HepG2 (cell line): ENCODE results near the gene NET1. TPM values are rescaled to one million over a fixed set of nuclear protein-coding genes. Genes with fewer than 3 reads are reported as not detected.

Experiments used
- CBX1 ChIP-seq: IDR thresholded peaks from one replicate; pipeline ENCODE4 v1.6.1; 2016; ENCODE audit warnings: antibody characterized with exemption, low read depth
- MIXL1 ChIP-seq: IDR thresholded peaks from 2 replicates; pipeline ENCODE4 v1.6.1; 2016
- MYC ChIP-seq: sonication (generic); formaldehyde crosslinking; IDR thresholded peaks from 2 replicates; pipeline ENCODE4 v1.9.0; 2021; ENCODE audit warnings: missing genetic modification reagents, borderline replicate concordance
- RBM39 ChIP-seq: fragments of 200-400 bp; formaldehyde crosslinking; IDR thresholded peaks from one replicate; pipeline ENCODE4 v1.6.1; 2018; ENCODE audit warnings: antibody characterized with exemption, mild to moderate bottlenecking, low read depth, low read length; ENCODE audit not compliant: poor library complexity, severe bottlenecking
- SP2 ChIP-seq: sonication (generic); formaldehyde crosslinking; IDR thresholded peaks from 2 replicates; pipeline ENCODE4 v1.5.1; 2020; ENCODE audit warnings: mild to moderate bottlenecking, missing genetic modification reagents
- TRIM24 ChIP-seq: sonication (generic); formaldehyde crosslinking; IDR thresholded peaks from 2 replicates; pipeline ENCODE4 v1.8.0; 2022; ENCODE audit warnings: mild to moderate bottlenecking, missing genetic modification reagents
- ZNF460 ChIP-seq: sonication (generic); formaldehyde crosslinking; IDR thresholded peaks from 2 replicates; pipeline ENCODE4 v1.5.1; 2020; ENCODE audit warnings: missing genetic modification reagents, mild to moderate bottlenecking, borderline replicate concordance
- ZNF546 ChIP-seq: sonication (generic); formaldehyde crosslinking; conservative IDR thresholded peaks from 2 replicates; pipeline ENCODE4 v1.8.1; 2023; ENCODE audit warnings: mild to moderate bottlenecking, missing genetic modification reagents
- ZSCAN30 ChIP-seq: sonication (generic); formaldehyde crosslinking; IDR thresholded peaks from 2 replicates; pipeline ENCODE4 v1.5.0; 2020; ENCODE audit warnings: mild to moderate bottlenecking, missing genetic modification reagents
- polyA plus RNA-seq, 8 experiments: library from polyadenylated mRNA; depleted of rRNA in 3 of 8; stranded (reverse) in 7 of 8; unstranded in 1 of 8; fragments of >200 nt; fragmentation: Illumina TruSeq in 4 of 8; extraction: Trizol in 4 of 8; gene quantifications; 2 replicates each; pipeline versions ENCODE4 v1.2.1 to v1.2.3, GENCODE V29; 2011 to 2016; ENCODE audit warnings: low read depth in 4 of 8, missing spikeins in 1 of 8, mixed read lengths in 1 of 8; ENCODE audit not compliant: insufficient read depth in 1 of 8
- total RNA-seq, 5 experiments: library from RNA; depleted of rRNA; stranded (reverse); fragments of >200 nt; fragmentation: Illumina TruSeq; extraction: Trizol; gene quantifications; 2 replicates each; pipeline ENCODE4 v1.2.3, GENCODE V29; 2016; ENCODE audit warnings: low read depth in 1 of 5
- TF ChIP-seq, protein P1 (sequence below): sonication (generic); formaldehyde crosslinking; conservative IDR thresholded peaks from 2 replicates; pipeline ENCODE4 v1.8.0; 2022; ENCODE audit warnings: mild to moderate bottlenecking, moderate library complexity, missing genetic modification reagents
- TF ChIP-seq, protein P2 (sequence below): sonication (generic); formaldehyde crosslinking; IDR thresholded peaks from 2 replicates; pipeline ENCODE4 v1.4.0; 2020; ENCODE audit warnings: missing genetic modification reagents, mild to moderate bottlenecking, borderline replicate concordance
- TF ChIP-seq, protein P3 (sequence below): sonication (generic); formaldehyde crosslinking; IDR thresholded peaks from 2 replicates; pipeline ENCODE4 v1.8.1; 2022; ENCODE audit warnings: low read depth, mild to moderate bottlenecking, missing genetic modification reagents
- TF ChIP-seq, protein P4 (sequence below): sonication (generic); formaldehyde crosslinking; IDR thresholded peaks from 2 replicates; pipeline ENCODE4 v1.4.0; 2020; ENCODE audit warnings: missing genetic modification reagents
- TF ChIP-seq, protein P5 (sequence below): sonication (generic); formaldehyde crosslinking; IDR thresholded peaks from 2 replicates; pipeline ENCODE4 v1.9.0; 2021; ENCODE audit warnings: mild to moderate bottlenecking, missing genetic modification reagents

NET1 gene
- total and polyA plus RNA-seq, 2 of the 13 experiments (the other 11 are each of a cell fraction or from before 2014, with no cell fraction given): 48.1 to 65.8 TPM

DNA sequence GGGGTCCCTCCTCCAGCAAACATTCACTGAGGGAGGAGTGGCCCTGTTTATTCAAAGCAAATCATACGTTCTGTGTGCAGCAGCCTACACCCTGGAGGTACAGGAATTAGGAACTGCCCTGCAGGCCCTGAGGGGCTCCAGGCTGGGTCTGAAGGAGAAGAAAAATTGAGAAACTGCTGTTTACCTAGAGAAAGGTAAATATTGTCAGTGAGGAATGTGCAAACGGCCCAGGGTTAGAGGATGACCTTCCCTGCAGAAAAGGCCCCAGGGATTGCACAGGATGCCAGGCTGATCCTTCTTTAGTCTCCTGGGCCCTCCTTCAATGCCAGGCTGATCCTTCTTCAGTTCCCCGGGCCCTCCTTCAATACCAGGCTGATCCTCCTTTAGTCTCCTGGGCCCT lies 81.3 kb downstream of the NET1 start (continued):
- no peak for TF ChIP-seq CBX1
- no peak for TF ChIP-seq RBM39
- no peak for TF ChIP-seq ZSCAN30 (CRISPR knock-in tag)
- no peak for TF ChIP-seq MYC
- TF ChIP-seq, protein P1, sequence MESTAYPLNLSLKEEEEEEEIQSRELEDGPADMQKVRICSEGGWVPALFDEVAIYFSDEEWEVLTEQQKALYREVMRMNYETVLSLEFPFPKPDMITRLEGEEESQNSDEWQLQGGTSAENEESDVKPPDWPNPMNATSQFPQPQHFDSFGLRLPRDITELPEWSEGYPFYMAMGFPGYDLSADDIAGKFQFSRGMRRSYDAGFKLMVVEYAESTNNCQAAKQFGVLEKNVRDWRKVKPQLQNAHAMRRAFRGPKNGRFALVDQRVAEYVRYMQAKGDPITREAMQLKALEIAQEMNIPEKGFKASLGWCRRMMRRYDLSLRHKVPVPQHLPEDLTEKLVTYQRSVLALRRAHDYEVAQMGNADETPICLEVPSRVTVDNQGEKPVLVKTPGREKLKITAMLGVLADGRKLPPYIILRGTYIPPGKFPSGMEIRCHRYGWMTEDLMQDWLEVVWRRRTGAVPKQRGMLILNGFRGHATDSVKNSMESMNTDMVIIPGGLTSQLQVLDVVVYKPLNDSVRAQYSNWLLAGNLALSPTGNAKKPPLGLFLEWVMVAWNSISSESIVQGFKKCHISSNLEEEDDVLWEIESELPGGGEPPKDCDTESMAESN (CRISPR knock-in tag): no peak
- TF ChIP-seq MIXL1 (CRISPR knock-in tag): no peak
- TF ChIP-seq TRIM24: no peak
- TF ChIP-seq ZNF546 (CRISPR knock-in tag): no peak
- TF ChIP-seq, protein P2, sequence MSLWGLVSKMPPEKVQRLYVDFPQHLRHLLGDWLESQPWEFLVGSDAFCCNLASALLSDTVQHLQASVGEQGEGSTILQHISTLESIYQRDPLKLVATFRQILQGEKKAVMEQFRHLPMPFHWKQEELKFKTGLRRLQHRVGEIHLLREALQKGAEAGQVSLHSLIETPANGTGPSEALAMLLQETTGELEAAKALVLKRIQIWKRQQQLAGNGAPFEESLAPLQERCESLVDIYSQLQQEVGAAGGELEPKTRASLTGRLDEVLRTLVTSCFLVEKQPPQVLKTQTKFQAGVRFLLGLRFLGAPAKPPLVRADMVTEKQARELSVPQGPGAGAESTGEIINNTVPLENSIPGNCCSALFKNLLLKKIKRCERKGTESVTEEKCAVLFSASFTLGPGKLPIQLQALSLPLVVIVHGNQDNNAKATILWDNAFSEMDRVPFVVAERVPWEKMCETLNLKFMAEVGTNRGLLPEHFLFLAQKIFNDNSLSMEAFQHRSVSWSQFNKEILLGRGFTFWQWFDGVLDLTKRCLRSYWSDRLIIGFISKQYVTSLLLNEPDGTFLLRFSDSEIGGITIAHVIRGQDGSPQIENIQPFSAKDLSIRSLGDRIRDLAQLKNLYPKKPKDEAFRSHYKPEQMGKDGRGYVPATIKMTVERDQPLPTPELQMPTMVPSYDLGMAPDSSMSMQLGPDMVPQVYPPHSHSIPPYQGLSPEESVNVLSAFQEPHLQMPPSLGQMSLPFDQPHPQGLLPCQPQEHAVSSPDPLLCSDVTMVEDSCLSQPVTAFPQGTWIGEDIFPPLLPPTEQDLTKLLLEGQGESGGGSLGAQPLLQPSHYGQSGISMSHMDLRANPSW (CRISPR knock-in tag): no peak
- TF ChIP-seq ZNF460 (CRISPR knock-in tag): no peak
- no peak for TF ChIP-seq SP2 (CRISPR knock-in tag)
- TF ChIP-seq, protein P3, sequence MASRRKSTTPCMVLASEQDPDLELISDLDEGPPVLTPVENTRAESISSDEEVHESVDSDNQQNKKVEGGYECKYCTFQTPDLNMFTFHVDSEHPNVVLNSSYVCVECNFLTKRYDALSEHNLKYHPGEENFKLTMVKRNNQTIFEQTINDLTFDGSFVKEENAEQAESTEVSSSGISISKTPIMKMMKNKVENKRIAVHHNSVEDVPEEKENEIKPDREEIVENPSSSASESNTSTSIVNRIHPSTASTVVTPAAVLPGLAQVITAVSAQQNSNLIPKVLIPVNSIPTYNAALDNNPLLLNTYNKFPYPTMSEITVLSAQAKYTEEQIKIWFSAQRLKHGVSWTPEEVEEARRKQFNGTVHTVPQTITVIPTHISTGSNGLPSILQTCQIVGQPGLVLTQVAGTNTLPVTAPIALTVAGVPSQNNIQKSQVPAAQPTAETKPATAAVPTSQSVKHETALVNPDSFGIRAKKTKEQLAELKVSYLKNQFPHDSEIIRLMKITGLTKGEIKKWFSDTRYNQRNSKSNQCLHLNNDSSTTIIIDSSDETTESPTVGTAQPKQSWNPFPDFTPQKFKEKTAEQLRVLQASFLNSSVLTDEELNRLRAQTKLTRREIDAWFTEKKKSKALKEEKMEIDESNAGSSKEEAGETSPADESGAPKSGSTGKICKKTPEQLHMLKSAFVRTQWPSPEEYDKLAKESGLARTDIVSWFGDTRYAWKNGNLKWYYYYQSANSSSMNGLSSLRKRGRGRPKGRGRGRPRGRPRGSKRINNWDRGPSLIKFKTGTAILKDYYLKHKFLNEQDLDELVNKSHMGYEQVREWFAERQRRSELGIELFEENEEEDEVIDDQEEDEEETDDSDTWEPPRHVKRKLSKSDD: no peak
- TF ChIP-seq, protein P4, sequence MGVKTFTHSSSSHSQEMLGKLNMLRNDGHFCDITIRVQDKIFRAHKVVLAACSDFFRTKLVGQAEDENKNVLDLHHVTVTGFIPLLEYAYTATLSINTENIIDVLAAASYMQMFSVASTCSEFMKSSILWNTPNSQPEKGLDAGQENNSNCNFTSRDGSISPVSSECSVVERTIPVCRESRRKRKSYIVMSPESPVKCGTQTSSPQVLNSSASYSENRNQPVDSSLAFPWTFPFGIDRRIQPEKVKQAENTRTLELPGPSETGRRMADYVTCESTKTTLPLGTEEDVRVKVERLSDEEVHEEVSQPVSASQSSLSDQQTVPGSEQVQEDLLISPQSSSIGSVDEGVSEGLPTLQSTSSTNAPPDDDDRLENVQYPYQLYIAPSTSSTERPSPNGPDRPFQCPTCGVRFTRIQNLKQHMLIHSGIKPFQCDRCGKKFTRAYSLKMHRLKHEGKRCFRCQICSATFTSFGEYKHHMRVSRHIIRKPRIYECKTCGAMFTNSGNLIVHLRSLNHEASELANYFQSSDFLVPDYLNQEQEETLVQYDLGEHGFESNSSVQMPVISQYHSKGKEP (CRISPR knock-in tag): no peak
- TF ChIP-seq, protein P5, sequence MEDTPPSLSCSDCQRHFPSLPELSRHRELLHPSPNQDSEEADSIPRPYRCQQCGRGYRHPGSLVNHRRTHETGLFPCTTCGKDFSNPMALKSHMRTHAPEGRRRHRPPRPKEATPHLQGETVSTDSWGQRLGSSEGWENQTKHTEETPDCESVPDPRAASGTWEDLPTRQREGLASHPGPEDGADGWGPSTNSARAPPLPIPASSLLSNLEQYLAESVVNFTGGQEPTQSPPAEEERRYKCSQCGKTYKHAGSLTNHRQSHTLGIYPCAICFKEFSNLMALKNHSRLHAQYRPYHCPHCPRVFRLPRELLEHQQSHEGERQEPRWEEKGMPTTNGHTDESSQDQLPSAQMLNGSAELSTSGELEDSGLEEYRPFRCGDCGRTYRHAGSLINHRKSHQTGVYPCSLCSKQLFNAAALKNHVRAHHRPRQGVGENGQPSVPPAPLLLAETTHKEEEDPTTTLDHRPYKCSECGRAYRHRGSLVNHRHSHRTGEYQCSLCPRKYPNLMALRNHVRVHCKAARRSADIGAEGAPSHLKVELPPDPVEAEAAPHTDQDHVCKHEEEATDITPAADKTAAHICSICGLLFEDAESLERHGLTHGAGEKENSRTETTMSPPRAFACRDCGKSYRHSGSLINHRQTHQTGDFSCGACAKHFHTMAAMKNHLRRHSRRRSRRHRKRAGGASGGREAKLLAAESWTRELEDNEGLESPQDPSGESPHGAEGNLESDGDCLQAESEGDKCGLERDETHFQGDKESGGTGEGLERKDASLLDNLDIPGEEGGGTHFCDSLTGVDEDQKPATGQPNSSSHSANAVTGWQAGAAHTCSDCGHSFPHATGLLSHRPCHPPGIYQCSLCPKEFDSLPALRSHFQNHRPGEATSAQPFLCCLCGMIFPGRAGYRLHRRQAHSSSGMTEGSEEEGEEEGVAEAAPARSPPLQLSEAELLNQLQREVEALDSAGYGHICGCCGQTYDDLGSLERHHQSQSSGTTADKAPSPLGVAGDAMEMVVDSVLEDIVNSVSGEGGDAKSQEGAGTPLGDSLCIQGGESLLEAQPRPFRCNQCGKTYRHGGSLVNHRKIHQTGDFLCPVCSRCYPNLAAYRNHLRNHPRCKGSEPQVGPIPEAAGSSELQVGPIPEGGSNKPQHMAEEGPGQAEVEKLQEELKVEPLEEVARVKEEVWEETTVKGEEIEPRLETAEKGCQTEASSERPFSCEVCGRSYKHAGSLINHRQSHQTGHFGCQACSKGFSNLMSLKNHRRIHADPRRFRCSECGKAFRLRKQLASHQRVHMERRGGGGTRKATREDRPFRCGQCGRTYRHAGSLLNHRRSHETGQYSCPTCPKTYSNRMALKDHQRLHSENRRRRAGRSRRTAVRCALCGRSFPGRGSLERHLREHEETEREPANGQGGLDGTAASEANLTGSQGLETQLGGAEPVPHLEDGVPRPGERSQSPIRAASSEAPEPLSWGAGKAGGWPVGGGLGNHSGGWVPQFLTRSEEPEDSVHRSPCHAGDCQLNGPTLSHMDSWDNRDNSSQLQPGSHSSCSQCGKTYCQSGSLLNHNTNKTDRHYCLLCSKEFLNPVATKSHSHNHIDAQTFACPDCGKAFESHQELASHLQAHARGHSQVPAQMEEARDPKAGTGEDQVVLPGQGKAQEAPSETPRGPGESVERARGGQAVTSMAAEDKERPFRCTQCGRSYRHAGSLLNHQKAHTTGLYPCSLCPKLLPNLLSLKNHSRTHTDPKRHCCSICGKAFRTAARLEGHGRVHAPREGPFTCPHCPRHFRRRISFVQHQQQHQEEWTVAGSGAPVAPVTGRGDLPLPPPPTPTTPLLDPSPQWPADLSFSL (CRISPR knock-in tag): no peak
